ENCODE measurements around the gene KCNIP1.

DNA sequence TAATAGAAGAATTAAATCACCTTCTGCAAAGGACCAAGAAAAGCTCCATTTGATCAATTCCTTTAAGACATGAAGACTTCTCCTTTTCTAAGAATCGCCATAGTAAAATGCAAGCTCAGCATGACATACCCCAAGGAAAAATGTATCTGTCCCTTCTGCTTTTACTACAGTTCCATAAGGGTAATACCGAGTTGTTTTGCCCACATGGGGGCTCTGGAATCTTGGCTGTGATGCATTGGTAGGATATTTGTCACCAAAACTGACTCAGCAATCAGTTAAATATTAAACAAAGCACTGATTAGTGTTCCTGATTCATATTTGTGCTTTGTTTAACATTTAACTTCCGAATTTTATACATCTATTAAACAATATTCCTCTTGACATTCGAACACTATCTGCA lies 24.3 kb upstream of the KCNIP1 start:
- TF ChIP-seq POLR2AphosphoS5 (IDR thresholded peaks at IDR 0.05; ENCODE audit: low read depth, low read length) (no peak), ZNF749 (CRISPR knock-in tag; IDR thresholded peaks at IDR 0.05; ENCODE audit: borderline replicate concordance) (no peak), CHD2 (IDR thresholded peaks at IDR 0.05; ENCODE audit: low read depth, low read length) (no peak), NR3C1 (CRISPR knock-in tag; IDR thresholded peaks at IDR 0.05) (no peak), PHF21A (CRISPR knock-in tag; IDR thresholded peaks at IDR 0.05) (no peak), CENPX (CRISPR knock-in tag; IDR thresholded peaks at IDR 0.05) (no peak)
- TF ChIP-seq, protein P1, sequence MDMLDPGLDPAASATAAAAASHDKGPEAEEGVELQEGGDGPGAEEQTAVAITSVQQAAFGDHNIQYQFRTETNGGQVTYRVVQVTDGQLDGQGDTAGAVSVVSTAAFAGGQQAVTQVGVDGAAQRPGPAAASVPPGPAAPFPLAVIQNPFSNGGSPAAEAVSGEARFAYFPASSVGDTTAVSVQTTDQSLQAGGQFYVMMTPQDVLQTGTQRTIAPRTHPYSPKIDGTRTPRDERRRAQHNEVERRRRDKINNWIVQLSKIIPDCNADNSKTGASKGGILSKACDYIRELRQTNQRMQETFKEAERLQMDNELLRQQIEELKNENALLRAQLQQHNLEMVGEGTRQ (IDR thresholded peaks at IDR 0.05; ENCODE audit: low read depth, low read length) = no peak
- TF ChIP-seq, protein P1 (CRISPR knock-in tag; IDR thresholded peaks at IDR 0.05; ENCODE audit: borderline replicate concordance) = no peak

Measured in HepG2 (cell line).